Sigmoid colon (tissue), 7 donors: ENCODE data around the gene THAP8. TPM values are rescaled to one million over a fixed set of nuclear protein-coding genes. Genes with fewer than 3 reads are reported as not detected.

Experiments used
- DNase-seq: peaks from one replicate; pipeline ENCODE4 v3.0.0-alpha.2; 2019
- H3K27ac ChIP-seq, 4 donors: fragments of 200-600 bp; sonication (generic); one replicate each; pipeline ENCODE4 v1.5.1; 2016 to 2019; ENCODE audit warnings: mild to moderate bottlenecking in 1 of 4
- H3K27me3 ChIP-seq, 3 donors: fragments of 200-600 bp; sonication (generic); one replicate each; pipeline ENCODE4 v1.5.1; 2019; ENCODE audit warnings: mild to moderate bottlenecking in 1 of 3
- H3K36me3 ChIP-seq, 4 donors: fragments of 200-600 bp; sonication (generic); one replicate each; pipeline ENCODE4 v1.5.1; 2016 to 2019
- H3K4me1 ChIP-seq, 4 donors: fragments of 200-600 bp; sonication (generic); one replicate each; pipeline ENCODE4 v1.5.1; 2017 to 2019
- H3K4me3 ChIP-seq, 4 donors: fragments of 200-600 bp; sonication (generic); one replicate each; pipeline ENCODE4 v1.5.1; 2017 to 2019; ENCODE audit warnings: mild to moderate bottlenecking in 2 of 4, moderate library complexity in 1 of 4
- H3K9me3 ChIP-seq, 4 donors: fragments of 200-600 bp in 3 of 4; sonication (generic) in 3 of 4; one replicate each; pipeline versions ENCODE4 v1.5.1 to v1.6.1; 2013 to 2019
- EP300 ChIP-seq, 4 donors: sonication (generic); formaldehyde crosslinking; IDR thresholded peaks; one replicate each; pipeline ENCODE4 v1.6.1; 2017; ENCODE audit warnings: antibody characterized with exemption in 4 of 4
- POLR2A ChIP-seq, 2 donors: fragments of 450-650 bp; IDR thresholded peaks; one replicate each; pipeline ENCODE4 v1.6.1; 2016; ENCODE audit warnings: antibody characterized with exemption in 2 of 2, mild to moderate bottlenecking in 2 of 2, moderate library complexity in 2 of 2
- POLR2AphosphoS5 ChIP-seq, 4 donors: sonication (generic); formaldehyde crosslinking; IDR thresholded peaks; one replicate each; pipeline ENCODE4 v1.6.1; 2017; ENCODE audit warnings: antibody characterized with exemption in 4 of 4
- WGBS, 2 donors: extraction: QIAGEN DNeasy Blood & Tissue Kit; methylation state at CpG; one replicate each; pipeline ENCODE4 v1.1.7; 2013; 5-methylcytosine and 5-hydroxymethylcytosine counted together
- intact Hi-C: fragments of 100-400 bp; cut with DNase I; formaldehyde crosslinking; loops from one replicate; pipeline ENCODE4 v1.15.1; 2023
- polyA plus RNA-seq, 3 donors: library from polyadenylated mRNA; stranded (reverse); fragments of 200-250 nt; gene quantifications; one replicate each; pipeline ENCODE4 v1.2.3, GENCODE V29; 2013
- total RNA-seq, 4 donors: library from RNA; depleted of rRNA; stranded (reverse); fragments of >200 nt; gene quantifications; one replicate each; pipeline ENCODE4 v1.1.0, GENCODE V29; 2016
- TF ChIP-seq, protein P1 (sequence below), 4 experiments: fragments of 450-650 bp in 3 of 4; fragments of 200-600 bp in 1 of 4; IDR thresholded peaks; one replicate each; pipeline ENCODE4 v1.5.1; 2016 to 2019; ENCODE audit warnings: antibody characterized with exemption in 4 of 4, mild to moderate bottlenecking in 3 of 4, moderate library complexity in 2 of 4
- donor health status: healthy with polysubstance abuse.
- donor health status: Bipolar disorder and iron deficiency.
- donor health status: healthy.

The THAP8 gene
- total and polyA plus RNA-seq, 7 donors, result 5.8 to 23.9 (median 12.6) TPM

DNA sequence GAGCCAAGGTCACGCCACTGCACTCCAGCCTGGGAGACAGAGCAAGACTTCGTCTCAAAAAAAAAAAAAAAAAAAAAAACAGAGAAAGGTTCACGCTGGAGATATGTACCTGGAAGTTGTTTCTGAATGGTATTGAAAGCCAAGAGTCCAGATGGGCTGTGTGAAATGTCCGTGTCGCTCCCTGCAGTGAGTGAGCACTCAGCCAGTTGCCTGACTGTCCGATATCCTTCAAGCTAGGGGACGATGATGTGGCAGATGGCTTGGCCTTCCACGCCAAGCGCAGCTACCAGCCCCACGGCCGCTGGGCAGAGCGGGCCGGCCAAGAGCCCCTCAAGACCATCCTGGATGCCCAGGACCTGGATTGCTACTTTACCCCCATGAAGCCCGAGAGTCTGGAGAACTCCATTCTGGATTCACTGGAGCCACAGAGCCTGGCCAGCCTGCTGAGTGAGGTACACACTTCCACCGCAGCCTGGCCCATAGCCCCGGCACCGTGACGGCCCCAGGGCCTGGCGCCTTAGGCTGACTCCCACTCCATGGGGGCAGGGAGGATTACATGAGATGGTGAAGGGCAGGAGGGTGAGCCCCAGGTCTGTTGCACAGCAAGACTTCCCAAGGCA is 45.2 kb upstream of the THAP8 start:
- Histone ChIP-seq H3K9me3 (no peaks in the 10 kb centered on the region), H3K27ac (no peak overlapping the region), H3K4me1 (no peaks in the 10 kb centered on the region), H3K36me3 (no peaks in the 10 kb centered on the region), H3K4me3 (no peak overlapping the region), H3K27me3 (no peaks in the 10 kb centered on the region)
- WGBS, 2 donors, result 92 to 95% methylated on average over 19 of the region's 19 CpGs
- DNase-seq, result no peak
- no peak for TF ChIP-seq POLR2AphosphoS5 (IDR thresholded peaks at IDR 0.05)
- no peak for TF ChIP-seq POLR2A (IDR thresholded peaks at IDR 0.05)
- TF ChIP-seq, protein P1, sequence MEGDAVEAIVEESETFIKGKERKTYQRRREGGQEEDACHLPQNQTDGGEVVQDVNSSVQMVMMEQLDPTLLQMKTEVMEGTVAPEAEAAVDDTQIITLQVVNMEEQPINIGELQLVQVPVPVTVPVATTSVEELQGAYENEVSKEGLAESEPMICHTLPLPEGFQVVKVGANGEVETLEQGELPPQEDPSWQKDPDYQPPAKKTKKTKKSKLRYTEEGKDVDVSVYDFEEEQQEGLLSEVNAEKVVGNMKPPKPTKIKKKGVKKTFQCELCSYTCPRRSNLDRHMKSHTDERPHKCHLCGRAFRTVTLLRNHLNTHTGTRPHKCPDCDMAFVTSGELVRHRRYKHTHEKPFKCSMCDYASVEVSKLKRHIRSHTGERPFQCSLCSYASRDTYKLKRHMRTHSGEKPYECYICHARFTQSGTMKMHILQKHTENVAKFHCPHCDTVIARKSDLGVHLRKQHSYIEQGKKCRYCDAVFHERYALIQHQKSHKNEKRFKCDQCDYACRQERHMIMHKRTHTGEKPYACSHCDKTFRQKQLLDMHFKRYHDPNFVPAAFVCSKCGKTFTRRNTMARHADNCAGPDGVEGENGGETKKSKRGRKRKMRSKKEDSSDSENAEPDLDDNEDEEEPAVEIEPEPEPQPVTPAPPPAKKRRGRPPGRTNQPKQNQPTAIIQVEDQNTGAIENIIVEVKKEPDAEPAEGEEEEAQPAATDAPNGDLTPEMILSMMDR (IDR thresholded peaks at IDR 0.05), result no peak
- TF ChIP-seq EP300 (IDR thresholded peaks at IDR 0.05), result no peak
- intact Hi-C loops, result no loop called here

DNA sequence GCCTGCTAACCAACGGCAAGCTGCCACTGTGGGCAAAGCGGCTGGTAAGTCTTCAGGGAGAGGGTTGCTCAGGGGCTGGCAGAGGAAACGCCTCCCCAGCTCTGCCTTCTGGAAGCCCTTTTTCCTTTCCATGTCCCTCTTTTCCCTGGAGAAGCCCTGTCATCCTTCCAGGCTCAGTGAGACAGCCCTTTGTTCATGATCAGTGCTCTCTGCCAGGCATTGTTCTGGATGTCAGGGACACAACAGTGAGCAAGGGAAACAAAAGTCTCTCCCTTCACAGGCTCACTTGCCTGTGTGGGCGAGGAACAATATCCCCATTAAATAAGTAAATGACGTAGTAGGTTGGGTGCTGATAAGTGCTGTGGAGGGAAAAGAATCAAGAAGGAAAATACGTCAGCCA is 43.0 kb upstream of the THAP8 start:
- no peaks in the 10 kb centered on the region for H3K27me3 ChIP-seq
- TF ChIP-seq POLR2AphosphoS5 (IDR thresholded peaks at IDR 0.05) (no peak), POLR2A (IDR thresholded peaks at IDR 0.05) (no peak), EP300 (IDR thresholded peaks at IDR 0.05) (no peak)
- TF ChIP-seq, protein P1 (IDR thresholded peaks at IDR 0.05), result no peak
- peak overlapping the region in 2 of 4 donors; percentile 34 to 40 for H3K27ac ChIP-seq
- H3K36me3 ChIP-seq, result no peaks in the 10 kb centered on the region
- no peak for DNase-seq
- H3K9me3 ChIP-seq, result no peaks in the 10 kb centered on the region
- 93 to 96% methylated on average over 6 of the region's 6 CpGs for WGBS, 2 donors
- intact Hi-C loops, result no loop called here
- no peaks in the 10 kb centered on the region for H3K4me1 ChIP-seq
- no peak overlapping the region for H3K4me3 ChIP-seq

DNA sequence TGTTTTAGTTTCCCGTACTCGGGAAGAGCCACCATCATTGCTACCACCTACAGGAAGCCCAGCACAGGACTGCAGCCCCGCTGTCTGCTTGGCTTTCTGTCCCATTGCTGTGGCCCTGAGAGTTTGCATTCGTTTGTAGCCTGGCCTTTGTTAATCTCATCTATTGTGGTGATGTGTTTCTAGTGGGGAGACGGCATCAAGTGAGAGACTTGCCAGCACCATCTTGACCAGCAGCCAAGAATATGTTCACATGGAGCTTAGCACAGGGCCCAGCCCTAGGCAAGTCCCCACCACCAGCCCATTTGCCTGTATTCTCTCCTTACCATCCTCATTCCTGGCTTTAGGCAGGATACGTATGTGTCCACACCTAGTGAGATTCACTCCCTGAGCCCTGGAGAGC is 39.6 kb upstream of the THAP8 start:
- intact Hi-C loops, result no loop called here
- H3K4me1 ChIP-seq, result no peaks in the 10 kb centered on the region
- no peak overlapping the region for H3K27ac ChIP-seq
- TF ChIP-seq, protein P1 (IDR thresholded peaks at IDR 0.05), result no peak
- TF ChIP-seq POLR2A (IDR thresholded peaks at IDR 0.05) (no peak), POLR2AphosphoS5 (IDR thresholded peaks at IDR 0.05) (no peak), EP300 (IDR thresholded peaks at IDR 0.05) (no peak)
- WGBS, 2 donors, result 67 to 93% methylated on average over 6 of the region's 6 CpGs
- no peak for DNase-seq
- no peak overlapping the region for H3K4me3 ChIP-seq
- H3K36me3 ChIP-seq, result no peaks in the 10 kb centered on the region
- H3K27me3 ChIP-seq, result no peaks in the 10 kb centered on the region
- H3K9me3 ChIP-seq, result no peaks in the 10 kb centered on the region

DNA sequence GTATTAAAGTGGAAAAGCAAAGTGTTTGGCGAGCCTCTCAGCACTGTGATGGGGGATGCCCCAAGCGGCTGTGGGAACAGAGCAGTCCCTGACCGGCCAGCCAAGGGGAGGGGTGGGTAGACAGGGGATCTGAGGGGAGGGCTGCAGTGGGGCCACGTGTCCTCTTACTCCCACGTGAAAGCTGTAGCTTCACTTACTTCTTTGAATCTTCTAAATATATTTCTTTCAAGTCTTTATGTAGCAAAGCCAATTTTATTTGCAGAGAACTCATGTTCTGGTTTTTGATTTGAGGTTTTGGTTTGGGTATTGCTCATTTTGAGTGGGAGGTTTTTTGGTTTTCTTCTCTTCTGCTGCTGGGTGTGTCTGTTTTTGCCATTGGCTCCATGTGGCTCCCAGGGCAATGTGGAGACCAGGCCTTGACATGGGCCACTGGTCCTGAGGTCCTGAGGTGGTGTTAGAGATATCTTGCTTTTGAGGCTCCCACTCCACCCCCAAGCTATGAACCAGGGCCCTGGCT is 39.1 kb upstream of the THAP8 start:
- no peak for DNase-seq
- 81 to 92% methylated on average over 5 of the region's 5 CpGs for WGBS, 2 donors
- no peaks in the 10 kb centered on the region for H3K4me1 ChIP-seq
- no peaks in the 10 kb centered on the region for H3K36me3 ChIP-seq
- no peak overlapping the region for H3K27ac ChIP-seq
- intact Hi-C loops, result no loop called here
- no peaks in the 10 kb centered on the region for H3K27me3 ChIP-seq
- TF ChIP-seq, protein P1 (IDR thresholded peaks at IDR 0.05), result no peak
- TF ChIP-seq EP300 (IDR thresholded peaks at IDR 0.05) (no peak), POLR2A (IDR thresholded peaks at IDR 0.05) (no peak), POLR2AphosphoS5 (IDR thresholded peaks at IDR 0.05) (no peak)
- no peaks in the 10 kb centered on the region for H3K9me3 ChIP-seq
- H3K4me3 ChIP-seq, result no peak overlapping the region

DNA sequence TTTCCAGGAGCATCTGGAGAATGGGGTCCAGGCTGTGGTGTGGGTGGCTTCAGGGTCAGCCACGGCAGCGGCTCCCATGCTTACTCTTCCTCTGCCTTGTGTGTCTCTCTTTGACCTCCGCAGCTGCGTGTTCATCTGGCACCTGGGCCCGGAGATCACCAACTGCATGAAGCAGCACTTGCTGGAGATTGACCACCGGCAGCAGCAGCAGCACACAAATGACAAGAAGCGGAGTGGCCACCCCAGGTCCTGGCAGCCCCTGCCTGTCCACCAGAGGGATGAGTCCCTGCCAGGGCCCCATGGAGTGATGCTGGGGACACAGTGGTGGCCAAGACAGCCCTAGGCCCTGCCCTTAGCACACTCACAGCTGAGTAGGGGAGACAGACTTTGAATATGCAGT is 38.5 kb upstream of the THAP8 start:
- DNase-seq, result no peak
- H3K27me3 ChIP-seq, result no peaks in the 10 kb centered on the region
- H3K27ac ChIP-seq, result no peak overlapping the region
- TF ChIP-seq EP300 (IDR thresholded peaks at IDR 0.05) (no peak), POLR2A (IDR thresholded peaks at IDR 0.05) (no peak), POLR2AphosphoS5 (IDR thresholded peaks at IDR 0.05) (no peak)
- TF ChIP-seq, protein P1 (IDR thresholded peaks at IDR 0.05), result no peak
- intact Hi-C loops, result no loop called here
- no peak overlapping the region for H3K4me3 ChIP-seq
- H3K36me3 ChIP-seq, result no peaks in the 10 kb centered on the region
- H3K4me1 ChIP-seq, result no peaks in the 10 kb centered on the region
- no peaks in the 10 kb centered on the region for H3K9me3 ChIP-seq
- whole genome bisulfite sequencing, 2 donors, result 96 to 97% methylated on average over 7 of the region's 7 CpGs
